LNCAP (cell line): ENCODE results near the gene ANGPTL5.

Experiments used
- TF ChIP-seq, protein P1 (sequence below): fragments of 450-650 bp; IDR thresholded peaks from 2 replicates; pipeline ENCODE4 v1.5.1; 2017; ENCODE audit warnings: mild to moderate bottlenecking

The ANGPTL5 gene

DNA sequence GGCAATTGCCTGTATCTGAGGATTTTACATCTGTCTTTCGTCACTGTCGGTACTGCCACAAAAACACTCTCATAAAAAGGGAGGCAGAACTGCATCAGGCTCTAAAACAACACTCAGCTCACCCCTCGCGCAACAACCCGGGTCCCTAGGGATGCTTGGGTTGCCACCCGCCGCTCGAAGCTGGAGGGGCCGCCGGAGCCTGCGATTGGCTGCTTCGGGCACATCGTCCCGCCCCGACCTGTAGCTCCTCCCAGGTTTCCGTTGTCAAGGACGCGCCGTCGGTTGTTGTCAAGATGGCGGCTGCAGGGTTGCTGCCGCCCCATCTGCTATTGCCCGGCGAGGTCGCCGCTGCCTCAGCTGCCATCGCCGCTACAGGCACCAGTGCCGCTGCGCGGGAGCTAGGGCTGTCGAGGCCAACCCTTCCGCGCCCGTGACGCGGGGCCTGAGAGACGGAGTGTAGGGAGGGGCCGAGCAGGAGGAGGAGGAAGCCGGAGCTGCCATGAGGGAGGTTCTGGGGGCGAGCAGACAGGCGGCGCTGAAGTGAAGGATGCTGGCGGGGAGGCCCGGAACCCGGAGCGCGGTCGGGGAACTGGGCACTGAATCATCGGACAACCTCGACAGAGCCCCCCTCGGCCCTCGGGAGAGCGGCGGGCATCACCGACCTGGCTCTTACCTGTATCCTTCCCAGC lies 1.4 kb downstream of the ANGPTL5 start, which contains the start of gene CEP126:
Gene CEP126, plus strand, starts transcription at position 273 of the 689 bp plus-strand sequence. Its CDS starts 275 bp downstream, at position 548.
- TF ChIP-seq, protein P1, sequence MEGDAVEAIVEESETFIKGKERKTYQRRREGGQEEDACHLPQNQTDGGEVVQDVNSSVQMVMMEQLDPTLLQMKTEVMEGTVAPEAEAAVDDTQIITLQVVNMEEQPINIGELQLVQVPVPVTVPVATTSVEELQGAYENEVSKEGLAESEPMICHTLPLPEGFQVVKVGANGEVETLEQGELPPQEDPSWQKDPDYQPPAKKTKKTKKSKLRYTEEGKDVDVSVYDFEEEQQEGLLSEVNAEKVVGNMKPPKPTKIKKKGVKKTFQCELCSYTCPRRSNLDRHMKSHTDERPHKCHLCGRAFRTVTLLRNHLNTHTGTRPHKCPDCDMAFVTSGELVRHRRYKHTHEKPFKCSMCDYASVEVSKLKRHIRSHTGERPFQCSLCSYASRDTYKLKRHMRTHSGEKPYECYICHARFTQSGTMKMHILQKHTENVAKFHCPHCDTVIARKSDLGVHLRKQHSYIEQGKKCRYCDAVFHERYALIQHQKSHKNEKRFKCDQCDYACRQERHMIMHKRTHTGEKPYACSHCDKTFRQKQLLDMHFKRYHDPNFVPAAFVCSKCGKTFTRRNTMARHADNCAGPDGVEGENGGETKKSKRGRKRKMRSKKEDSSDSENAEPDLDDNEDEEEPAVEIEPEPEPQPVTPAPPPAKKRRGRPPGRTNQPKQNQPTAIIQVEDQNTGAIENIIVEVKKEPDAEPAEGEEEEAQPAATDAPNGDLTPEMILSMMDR: peak; percentile 39; the same call in 1 of the 2 replicates

DNA sequence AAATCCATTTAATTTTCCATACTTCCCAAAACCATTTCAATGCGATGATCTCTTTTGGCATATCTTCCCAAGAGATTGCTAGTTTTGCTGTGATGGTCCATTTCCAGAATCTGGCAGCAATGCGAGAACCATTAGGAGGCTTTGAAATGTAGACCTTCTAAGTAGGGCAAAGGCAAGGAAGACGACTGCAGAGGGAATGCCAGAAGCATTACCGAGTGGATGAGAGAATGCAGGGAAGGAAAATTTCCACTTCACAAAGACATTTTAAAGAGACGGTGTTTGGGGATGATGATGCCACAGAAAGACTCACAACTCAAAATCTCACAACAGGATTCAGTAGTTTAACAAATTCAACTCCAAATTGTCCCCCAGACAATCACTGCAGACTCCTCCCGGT lies 2.0 kb downstream of the ANGPTL5 start:
- TF ChIP-seq, protein P1: no peak

DNA sequence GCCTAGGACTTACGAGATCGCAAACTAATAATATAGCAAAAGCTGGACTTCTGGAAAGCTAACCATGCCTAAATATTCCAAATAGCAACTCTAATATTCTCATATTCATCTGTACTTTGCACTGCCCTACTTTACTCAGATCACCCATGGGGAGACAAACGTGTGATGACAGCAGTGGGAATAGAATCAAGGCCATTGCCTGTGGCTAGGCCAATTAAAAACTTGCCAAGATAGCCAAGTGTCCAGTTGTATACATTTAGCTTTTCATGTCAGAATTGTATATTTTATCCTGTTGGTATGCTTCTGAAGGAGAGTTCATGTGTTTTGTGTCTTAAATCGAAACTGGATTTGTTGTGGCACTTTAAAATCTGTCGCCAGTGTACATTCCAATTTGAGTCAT lies 2.7 kb downstream of the ANGPTL5 start:
- TF ChIP-seq, protein P1: no peak

DNA sequence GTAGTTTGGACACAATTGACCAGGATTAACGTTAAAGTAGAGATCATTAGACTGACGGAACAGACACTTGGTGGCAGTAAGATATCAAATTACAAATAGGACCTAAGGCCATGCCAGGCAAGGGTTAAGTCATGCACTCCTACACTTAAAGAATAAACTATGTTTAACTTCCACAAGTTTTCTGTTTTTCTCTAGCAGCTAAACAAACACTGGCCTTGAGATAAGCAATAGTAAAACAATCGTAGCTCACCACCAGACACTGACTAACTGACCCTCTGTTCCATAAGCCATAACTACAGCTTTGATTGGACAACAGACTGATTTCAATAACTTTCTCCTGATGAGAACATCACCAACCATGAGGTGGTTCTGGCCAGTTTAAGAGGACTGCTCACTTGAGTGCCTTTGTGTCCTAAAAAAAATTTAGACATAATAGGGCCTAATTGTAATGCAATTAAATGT lies 3.5 kb downstream of the ANGPTL5 start:
- TF ChIP-seq, protein P1: peak; percentile 44

DNA sequence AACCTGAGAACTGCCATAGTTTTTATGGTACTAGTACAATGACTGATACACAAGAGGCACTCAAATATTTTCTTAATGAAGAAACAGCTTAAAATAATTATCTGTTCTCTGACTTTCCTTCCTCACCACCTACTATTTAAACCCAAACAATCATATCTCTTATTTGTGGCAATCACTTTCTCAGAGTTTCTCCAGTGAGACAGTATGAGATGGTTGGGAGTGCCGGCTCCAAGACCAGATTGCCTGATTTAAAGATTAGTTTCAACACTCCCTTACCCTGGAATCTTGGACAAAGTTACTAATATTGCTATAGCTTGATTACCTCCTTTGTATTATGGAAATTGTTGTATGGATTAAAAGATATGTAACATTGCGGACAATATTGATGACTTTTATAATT lies 7.2 kb downstream of the ANGPTL5 start:
- TF ChIP-seq, protein P1: no peak

DNA sequence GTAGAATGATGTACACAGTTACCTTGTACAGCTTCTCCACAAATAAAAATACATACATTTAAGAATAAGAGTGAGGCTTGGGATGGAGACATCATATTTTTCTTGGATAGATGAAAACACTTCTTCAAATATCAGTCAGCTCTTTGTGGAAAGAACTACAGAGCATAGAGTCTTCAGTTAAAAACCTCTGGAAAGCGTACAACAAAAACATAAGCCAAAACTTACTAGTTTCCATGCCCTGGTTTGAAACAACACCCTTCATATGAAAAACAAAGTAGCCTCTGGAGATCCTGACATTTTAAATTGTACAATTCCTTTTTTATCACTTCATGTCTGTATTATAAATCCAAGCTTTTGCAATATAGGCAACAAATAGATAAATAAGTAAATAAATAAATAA lies 8.5 kb downstream of the ANGPTL5 start:
- TF ChIP-seq, protein P1: no peak

DNA sequence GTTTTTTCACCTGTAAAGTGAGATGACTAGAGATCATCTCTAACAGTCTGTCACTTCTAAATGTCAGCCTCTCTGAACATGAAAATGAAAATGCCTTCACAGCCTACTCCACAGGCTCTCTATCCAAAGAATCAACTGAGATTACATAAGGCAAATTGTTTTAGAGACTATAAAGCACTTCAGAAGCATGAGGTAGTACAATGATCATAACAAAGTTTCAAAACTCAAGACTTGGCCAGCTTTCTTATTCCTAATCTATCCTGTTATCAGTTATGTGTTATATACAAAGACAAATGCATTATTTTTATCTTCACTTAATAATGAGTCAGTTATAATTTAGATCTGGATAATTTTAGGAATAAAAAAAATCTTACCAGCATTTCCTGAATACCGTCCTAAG lies 21.8 kb downstream of the ANGPTL5 start:
- TF ChIP-seq, protein P1: no peak
